Measurements from ENCODE around the gene PRAME. TPM values are rescaled to one million over a fixed set of nuclear protein-coding genes. Genes with fewer than 3 reads are reported as not detected.
"Not testable (repeated sequence)": the region's sequence is repeated elsewhere in the genome, so short reads cannot be mapped to it uniquely, and the experiment has no call there.

PRAME gene
- total and polyA plus RNA-seq, 2 donors (not counting 1 experiment from before 2014, with no cell fraction given): 0.20 TPM; not detected in 1

DNA sequence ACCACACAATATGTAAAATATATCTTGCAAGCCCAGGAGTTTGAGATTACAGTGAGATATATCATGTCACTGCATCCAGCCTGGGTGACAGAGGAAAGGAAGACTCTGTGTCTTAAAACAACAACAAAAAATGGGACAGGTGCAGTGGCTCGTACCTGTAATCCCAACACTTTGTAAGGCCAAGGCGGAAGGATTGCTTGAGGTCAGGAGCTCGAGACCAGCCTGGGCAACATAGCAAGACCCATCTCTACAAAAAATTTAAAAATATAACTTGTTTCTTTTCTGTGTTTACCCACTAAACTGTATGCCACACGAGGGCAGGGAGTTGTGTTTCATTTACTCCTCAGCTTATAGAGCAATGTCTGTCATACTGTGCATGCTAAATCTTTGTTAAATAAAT lies 42.1 kb downstream of the PRAME start:
- Histone ChIP-seq H3K4me3 (replicated peaks in 1 of 4; ENCODE audit: control extremely low read depth in 1 of 4, insufficient read depth in 1 of 4, low read depth in 3 of 4, low read length in 4 of 4) (no peak overlapping the region), H3K9me3 (ENCODE audit: control insufficient read depth, insufficient read depth, low read depth, low read length) (no peaks in the 10 kb centered on the region), H3K27me3 (ENCODE audit: control insufficient read depth, insufficient read depth, low read length) (no peaks in the 10 kb centered on the region), H3K36me3 (ENCODE audit: control insufficient read depth, insufficient read depth, low read length) (no peaks in the 10 kb centered on the region), H3K4me1 (ENCODE audit: control insufficient read depth, extremely low read depth, insufficient read depth, low read length) (no peaks in the 10 kb centered on the region), H2AFZ (ENCODE audit: low read length) (no peak overlapping the region), H3K27ac (ENCODE audit: insufficient read depth, low read length) (no peak overlapping the region), H3K9ac (ENCODE audit: insufficient read depth, low read length) (no peak overlapping the region), H4K20me1 (ENCODE audit: control insufficient read depth, extremely low read depth, insufficient read depth, low read length) (no peaks in the 10 kb centered on the region), H3K4me2 (ENCODE audit: extremely low read depth, insufficient read depth, low read length) (no peak overlapping the region), H3K79me2 (ENCODE audit: control insufficient read depth, insufficient read depth, low read length) (no peaks in the 10 kb centered on the region)
- DNase-seq (ENCODE audit: low read depth in 2 of 2): no peak
- TF ChIP-seq EZH2 (IDR thresholded peaks at IDR 0.05; ENCODE audit: low read length, missing control alignments): no peak
- TF ChIP-seq, protein P1, sequence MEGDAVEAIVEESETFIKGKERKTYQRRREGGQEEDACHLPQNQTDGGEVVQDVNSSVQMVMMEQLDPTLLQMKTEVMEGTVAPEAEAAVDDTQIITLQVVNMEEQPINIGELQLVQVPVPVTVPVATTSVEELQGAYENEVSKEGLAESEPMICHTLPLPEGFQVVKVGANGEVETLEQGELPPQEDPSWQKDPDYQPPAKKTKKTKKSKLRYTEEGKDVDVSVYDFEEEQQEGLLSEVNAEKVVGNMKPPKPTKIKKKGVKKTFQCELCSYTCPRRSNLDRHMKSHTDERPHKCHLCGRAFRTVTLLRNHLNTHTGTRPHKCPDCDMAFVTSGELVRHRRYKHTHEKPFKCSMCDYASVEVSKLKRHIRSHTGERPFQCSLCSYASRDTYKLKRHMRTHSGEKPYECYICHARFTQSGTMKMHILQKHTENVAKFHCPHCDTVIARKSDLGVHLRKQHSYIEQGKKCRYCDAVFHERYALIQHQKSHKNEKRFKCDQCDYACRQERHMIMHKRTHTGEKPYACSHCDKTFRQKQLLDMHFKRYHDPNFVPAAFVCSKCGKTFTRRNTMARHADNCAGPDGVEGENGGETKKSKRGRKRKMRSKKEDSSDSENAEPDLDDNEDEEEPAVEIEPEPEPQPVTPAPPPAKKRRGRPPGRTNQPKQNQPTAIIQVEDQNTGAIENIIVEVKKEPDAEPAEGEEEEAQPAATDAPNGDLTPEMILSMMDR (conservative IDR thresholded peaks at IDR 0.05 in 1 of 2, IDR thresholded peaks at IDR 0.05 in 1 of 2; ENCODE audit: low read depth in 1 of 2, low read length in 2 of 2): no peak

DNA sequence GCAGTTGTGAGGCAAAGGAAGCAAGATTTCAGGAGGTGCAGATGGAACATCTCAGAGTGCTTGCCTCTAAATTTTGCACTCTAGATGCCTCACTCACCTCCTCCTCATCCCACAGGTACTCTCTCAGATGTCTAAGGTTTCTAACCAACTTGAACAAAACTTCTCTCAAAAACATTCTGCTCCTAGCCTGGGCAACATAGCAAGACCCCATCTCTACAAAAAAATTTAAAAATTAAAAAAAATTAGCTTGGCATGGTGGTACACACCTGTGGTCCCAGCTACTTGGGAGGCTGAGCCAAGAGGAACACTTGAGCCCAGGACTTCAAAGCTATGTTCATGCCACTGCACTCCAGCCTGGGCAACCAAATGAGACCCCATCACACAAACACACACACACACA lies 43.2 kb downstream of the PRAME start:
- no peak overlapping the region for H3K4me2 ChIP-seq (ENCODE audit: extremely low read depth, insufficient read depth, low read length)
- H3K9me3 ChIP-seq (ENCODE audit: control insufficient read depth, insufficient read depth, low read depth, low read length): no peaks in the 10 kb centered on the region
- H3K27ac ChIP-seq (ENCODE audit: insufficient read depth, low read length): no peak overlapping the region
- H3K4me1 ChIP-seq (ENCODE audit: control insufficient read depth, extremely low read depth, insufficient read depth, low read length): no peaks in the 10 kb centered on the region
- H4K20me1 ChIP-seq (ENCODE audit: control insufficient read depth, extremely low read depth, insufficient read depth, low read length): no peaks in the 10 kb centered on the region
- TF ChIP-seq, protein P1 (conservative IDR thresholded peaks at IDR 0.05 in 1 of 2, IDR thresholded peaks at IDR 0.05 in 1 of 2; ENCODE audit: low read depth in 1 of 2, low read length in 2 of 2): no peak
- no peak for TF ChIP-seq EZH2 (IDR thresholded peaks at IDR 0.05; ENCODE audit: low read length, missing control alignments)
- no peaks in the 10 kb centered on the region for H3K27me3 ChIP-seq (ENCODE audit: control insufficient read depth, insufficient read depth, low read length)
- H2AFZ ChIP-seq (ENCODE audit: low read length): no peak overlapping the region
- no peak overlapping the region for H3K4me3 ChIP-seq (replicated peaks in 1 of 4; ENCODE audit: control extremely low read depth in 1 of 4, insufficient read depth in 1 of 4, low read depth in 3 of 4, low read length in 4 of 4)
- no peaks in the 10 kb centered on the region for H3K79me2 ChIP-seq (ENCODE audit: control insufficient read depth, insufficient read depth, low read length)
- no peaks in the 10 kb centered on the region for H3K36me3 ChIP-seq (ENCODE audit: control insufficient read depth, insufficient read depth, low read length)
- H3K9ac ChIP-seq (ENCODE audit: insufficient read depth, low read length): no peak overlapping the region
- no peak for DNase-seq (ENCODE audit: low read depth in 2 of 2)

GRCh38 chr22:22514431-22514830 lies 44.6 kb downstream of the PRAME start:
- not testable (repeated sequence) for H3K36me3 ChIP-seq (ENCODE audit: control insufficient read depth, insufficient read depth, low read length); H4K20me1 ChIP-seq (ENCODE audit: control insufficient read depth, extremely low read depth, insufficient read depth, low read length); H2AFZ ChIP-seq (ENCODE audit: low read length); H3K27ac ChIP-seq (ENCODE audit: insufficient read depth, low read length); H3K9ac ChIP-seq (ENCODE audit: insufficient read depth, low read length); H3K4me1 ChIP-seq (ENCODE audit: control insufficient read depth, extremely low read depth, insufficient read depth, low read length); H3K27me3 ChIP-seq (ENCODE audit: control insufficient read depth, insufficient read depth, low read length); H3K9me3 ChIP-seq (ENCODE audit: control insufficient read depth, insufficient read depth, low read depth, low read length); H3K4me2 ChIP-seq (ENCODE audit: extremely low read depth, insufficient read depth, low read length); H3K4me3 ChIP-seq (replicated peaks in 1 of 4; ENCODE audit: control extremely low read depth in 1 of 4, insufficient read depth in 1 of 4, low read depth in 3 of 4, low read length in 4 of 4); DNase-seq (ENCODE audit: low read depth in 2 of 2); H3K79me2 ChIP-seq (ENCODE audit: control insufficient read depth, insufficient read depth, low read length)

Data from fibroblast of lung (primary cell).